SU-DHL-6 (cell line): ENCODE data around the gene STAT2.
"Not testable (repeated sequence)": the region's sequence is repeated elsewhere in the genome, so short reads cannot be mapped to it uniquely, and the experiment has no call there.

ENCODE experiments used
- H2AFZ ChIP-seq: fragments of 200-600 bp; sonication (generic); 2 replicates; pipeline ENCODE4 v1.6.1; 2014; ENCODE audit warnings: low read depth, mild to moderate bottlenecking, moderate library complexity, mixed read lengths, antibody characterized with exemption, low read length; ENCODE audit not compliant: severe bottlenecking
- H3F3A ChIP-seq: fragments of 200-600 bp; shearing (Covaris generic); 2 replicates; pipeline ENCODE4 v1.6.0; 2016; ENCODE audit warnings: antibody characterized with exemption, mild to moderate bottlenecking; ENCODE audit not compliant: insufficient read depth
- H3K27ac ChIP-seq: fragments of 200-600 bp; sonication (generic); 2 replicates; pipeline ENCODE4 v1.5.1; 2016; ENCODE audit warnings: low read depth, mild to moderate bottlenecking, low read length, moderate library complexity, mixed read lengths
- H3K27me3 ChIP-seq: fragments of 200-600 bp; sonication (generic), shearing (Covaris generic); 2 replicates; pipeline ENCODE4 v1.6.0; 2014; ENCODE audit warnings: mild to moderate bottlenecking, low read length
- H3K36me3 ChIP-seq: fragments of 200-600 bp; sonication (generic); 2 replicates; pipeline ENCODE4 v1.6.1; 2014; ENCODE audit warnings: mild to moderate bottlenecking, low read length, mixed read lengths
- H3K4me2 ChIP-seq: fragments of 300-600, 200-600 bp; shearing (Covaris generic), sonication (generic); 2 replicates; pipeline ENCODE4 v1.6.0; 2014; ENCODE audit warnings: low read length, low read depth, mild to moderate bottlenecking; ENCODE audit not compliant: poor library complexity, severe bottlenecking
- H3K4me3 ChIP-seq: fragments of 200-600 bp; sonication (generic); 2 replicates; pipeline ENCODE4 v1.5.1; 2014; ENCODE audit warnings: antibody characterized with exemption, low read length, mild to moderate bottlenecking, mixed read lengths; ENCODE audit not compliant: insufficient read depth, poor library complexity, severe bottlenecking
- H3K79me2 ChIP-seq: fragments of 200-600 bp; sonication (generic); 2 replicates; pipeline ENCODE4 v1.6.1; 2014; ENCODE audit warnings: mild to moderate bottlenecking, low read length, moderate library complexity; ENCODE audit not compliant: insufficient read depth
- H3K9ac ChIP-seq: fragments of 200-600 bp; sonication (generic); 2 replicates; pipeline ENCODE4 v1.7.0; 2014; ENCODE audit warnings: mild to moderate bottlenecking, low read length
- H3K9me2 ChIP-seq: fragments of 200-600 bp; sonication (generic); replicated peaks from 2 replicates; pipeline ENCODE4 v1.6.1; 2014; ENCODE audit warnings: low read length; ENCODE audit not compliant: insufficient read depth
- H3K9me3 ChIP-seq: fragments of 200-600 bp; sonication (generic); 2 replicates; pipeline ENCODE4 v1.6.1; 2014; ENCODE audit warnings: low read length, mixed read lengths; ENCODE audit not compliant: insufficient read depth
- H4K20me1 ChIP-seq: fragments of 200-600 bp; sonication (generic); 2 replicates; pipeline ENCODE4 v1.6.1; 2014; ENCODE audit warnings: low read depth, mild to moderate bottlenecking, antibody characterized with exemption, low read length, moderate library complexity, mixed read lengths
- CTCF ChIP-seq: fragments of 200-600 bp; sonication (generic); IDR thresholded peaks from one replicate; pipeline ENCODE4 v1.5.1; 2017; ENCODE audit warnings: antibody characterized with exemption, mild to moderate bottlenecking, low read length, moderate library complexity; ENCODE audit not compliant: insufficient read depth, poor library complexity, severe bottlenecking
- EZH2phosphoT487 ChIP-seq: fragments of 200-600 bp; sonication (generic), shearing (Covaris generic); conservative IDR thresholded peaks from 2 replicates; pipeline ENCODE4 v1.6.1; 2018; ENCODE audit warnings: mild to moderate bottlenecking, antibody characterized with exemption, low read length, moderate library complexity, mixed read lengths

STAT2 gene

GRCh38 chr12:56330936-56331490 lies 28.9 kb downstream of the STAT2 start:
- TF ChIP-seq CTCF (no peak), EZH2phosphoT487 (no peak)
- Histone ChIP-seq H3K36me3 (no peaks in the 10 kb centered on the region), H4K20me1 (no peaks in the 10 kb centered on the region)

GRCh38 chr12:56326533-56326932 lies 33.4 kb downstream of the STAT2 start:
- H3F3A ChIP-seq = no peaks in the 10 kb centered on the region
- H3K36me3 ChIP-seq = peaks cover 8% of the 10 kb centered on the region; the same call in 1 of the 2 replicates
- no peak overlapping the region for H3K4me2 ChIP-seq
- no peaks in the 10 kb centered on the region for H3K9me3 ChIP-seq
- no peaks in the 10 kb centered on the region for H3K79me2 ChIP-seq
- no peaks in the 10 kb centered on the region for H4K20me1 ChIP-seq
- no peak overlapping the region for H3K9ac ChIP-seq
- H2AFZ ChIP-seq = no peak overlapping the region
- H3K27ac ChIP-seq = no peak overlapping the region
- no peak for TF ChIP-seq CTCF
- TF ChIP-seq EZH2phosphoT487 = no peak
- H3K9me2 ChIP-seq = no peaks in the 10 kb centered on the region
- no peaks in the 10 kb centered on the region for H3K27me3 ChIP-seq
- no peak overlapping the region for H3K4me3 ChIP-seq

More at GRCh38 chr12:56330936-56331490, 28.9 kb downstream of the STAT2 start:
- no peak overlapping the region for H3K4me2 ChIP-seq
- no peaks in the 10 kb centered on the region for H3K9me3 ChIP-seq
- peaks cover 15% of the 10 kb centered on the region for H3F3A ChIP-seq
- no peaks in the 10 kb centered on the region for H3K27me3 ChIP-seq
- no peak overlapping the region for H3K9ac ChIP-seq
- H3K79me2 ChIP-seq = peaks cover 11% of the 10 kb centered on the region
- H3K27ac ChIP-seq = no peak overlapping the region
- H3K4me3 ChIP-seq = no peak overlapping the region
- no peak overlapping the region for H2AFZ ChIP-seq
- no peaks in the 10 kb centered on the region for H3K9me2 ChIP-seq

GRCh38 chr12:56326126-56326525 lies 33.8 kb downstream of the STAT2 start:
- no peaks in the 10 kb centered on the region for H3K27me3 ChIP-seq
- no peak overlapping the region for H3K4me2 ChIP-seq
- no peaks in the 10 kb centered on the region for H3F3A ChIP-seq
- no peaks in the 10 kb centered on the region for H4K20me1 ChIP-seq
- H3K79me2 ChIP-seq = no peaks in the 10 kb centered on the region
- H3K27ac ChIP-seq = no peak overlapping the region
- no peaks in the 10 kb centered on the region for H3K9me2 ChIP-seq
- H3K36me3 ChIP-seq = peaks cover 8% of the 10 kb centered on the region; the same call in 1 of the 2 replicates
- H3K9ac ChIP-seq = no peak overlapping the region
- H3K4me3 ChIP-seq = no peak overlapping the region
- TF ChIP-seq EZH2phosphoT487 (no peak), CTCF (no peak)
- no peaks in the 10 kb centered on the region for H3K9me3 ChIP-seq
- H2AFZ ChIP-seq = no peak overlapping the region

GRCh38 chr12:56324206-56324605 lies 35.7 kb downstream of the STAT2 start:
- TF ChIP-seq EZH2phosphoT487 = no peak
- no peak for TF ChIP-seq CTCF

GRCh38 chr12:56321610-56322009 lies 38.3 kb downstream of the STAT2 start:
- H3K9ac ChIP-seq, H3K9me3 ChIP-seq: not testable (repeated sequence)

More at GRCh38 chr12:56324206-56324605, 35.7 kb downstream of the STAT2 start:
- Histone ChIP-seq H3K27ac (no peak overlapping the region), H4K20me1 (no peaks in the 10 kb centered on the region), H3K79me2 (no peaks in the 10 kb centered on the region), H3K36me3 (peaks cover 8% of the 10 kb centered on the region; the same call in 1 of the 2 replicates), H2AFZ (no peak overlapping the region), H3K9me2 (no peaks in the 10 kb centered on the region), H3K4me3 (no peak overlapping the region), H3K9ac (no peak overlapping the region), H3K9me3 (no peaks in the 10 kb centered on the region), H3K4me2 (no peak overlapping the region), H3K27me3 (no peaks in the 10 kb centered on the region), H3F3A (no peaks in the 10 kb centered on the region)

More at GRCh38 chr12:56321610-56322009, 38.3 kb downstream of the STAT2 start:
- not testable (repeated sequence) for H3K36me3 ChIP-seq, H3K79me2 ChIP-seq, H2AFZ ChIP-seq, H3K27me3 ChIP-seq, H4K20me1 ChIP-seq, H3K4me2 ChIP-seq, H3F3A ChIP-seq, H3K9me2 ChIP-seq, H3K27ac ChIP-seq, H3K4me3 ChIP-seq
